CD14-positive monocyte (primary cell): ENCODE measurements around the gene BCO2. TPM values are rescaled to one million over a fixed set of nuclear protein-coding genes. Genes with fewer than 3 reads are reported as not detected.

ENCODE experiments used
- DNase-seq, 3 donors: peaks; one replicate each; pipeline ENCODE4 v3.0.0-alpha.2; 2011 to 2022
- H2AFZ ChIP-seq: 2 replicates; pipeline ENCODE4 v1.6.0; 2012; ENCODE audit warnings: mild to moderate bottlenecking, low read depth, low read length, inconsistent platforms; ENCODE audit not compliant: insufficient read depth, poor library complexity, severe bottlenecking
- H3K27ac ChIP-seq, 2 donors: 1 replicate in 1 of 2; 2 replicates in 1 of 2; pipeline ENCODE4 v1.5.1; 2012 to 2013; ENCODE audit warnings: low read length in 2 of 2, control low read depth in 1 of 2, inconsistent platforms in 1 of 2, low read depth in 1 of 2, mild to moderate bottlenecking in 1 of 2
- H3K27me3 ChIP-seq, 2 donors: one replicate each; pipeline versions ENCODE4 v1.6.0 to v1.6.1; 2011 to 2013; ENCODE audit warnings: low read length in 2 of 2; ENCODE audit not compliant: control insufficient read depth in 2 of 2, insufficient read depth in 2 of 2
- H3K36me3 ChIP-seq, 2 donors: replicated peaks in 1 of 2; 1 replicate in 1 of 2; 2 replicates in 1 of 2; pipeline versions ENCODE4 v1.5.1 to v1.6.1; 2012 to 2013; ENCODE audit warnings: low read length in 2 of 2, control low read depth in 1 of 2, inconsistent platforms in 1 of 2, mild to moderate bottlenecking in 1 of 2; ENCODE audit not compliant: insufficient read depth in 2 of 2, control insufficient read depth in 1 of 2
- H3K4me1 ChIP-seq, 2 donors: 1 replicate in 1 of 2; 2 replicates in 1 of 2; pipeline versions ENCODE4 v1.5.1 to v1.6.1; 2012 to 2013; ENCODE audit warnings: low read length in 2 of 2, control low read depth in 1 of 2, inconsistent platforms in 1 of 2, mild to moderate bottlenecking in 1 of 2, moderate library complexity in 1 of 2; ENCODE audit not compliant: insufficient read depth in 2 of 2, control insufficient read depth in 1 of 2
- H3K4me2 ChIP-seq: replicated peaks from 2 replicates; pipeline ENCODE3; 2012; ENCODE audit warnings: low read length, moderate library complexity, mild to moderate bottlenecking; ENCODE audit not compliant: poor library complexity, severe bottlenecking; ENCODE audit errors: extremely low read depth
- H3K4me3 ChIP-seq, 3 experiments: fragments of 200-600 bp in 1 of 3; sonication (generic) in 1 of 3; replicated peaks in 1 of 3; 1 replicate in 2 of 3; 2 replicates in 1 of 3; pipeline ENCODE4 v1.5.1; 2011 to 2013; ENCODE audit warnings: low read length in 3 of 3, mild to moderate bottlenecking in 3 of 3, control low read depth in 2 of 3, low read depth in 2 of 3, inconsistent platforms in 1 of 3, moderate library complexity in 1 of 3
- H3K79me2 ChIP-seq: 2 replicates; pipeline ENCODE4 v1.6.0; 2012; ENCODE audit warnings: mild to moderate bottlenecking, control low read depth, inconsistent platforms, low read length, moderate library complexity; ENCODE audit not compliant: insufficient read depth
- H3K9ac ChIP-seq: 2 replicates; pipeline ENCODE4 v1.6.0; 2017; ENCODE audit warnings: low read length, mild to moderate bottlenecking; ENCODE audit not compliant: insufficient read depth, poor library complexity, severe bottlenecking
- H3K9me3 ChIP-seq, 2 donors: replicated peaks in 1 of 2; 1 replicate in 1 of 2; 2 replicates in 1 of 2; pipeline versions ENCODE4 v1.5.1 to v1.6.1; 2012 to 2013; ENCODE audit warnings: low read length in 2 of 2, control low read depth in 1 of 2; ENCODE audit not compliant: control insufficient read depth in 1 of 2, insufficient read depth in 1 of 2
- H4K20me1 ChIP-seq: 2 replicates; pipeline ENCODE4 v1.6.0; 2012; ENCODE audit warnings: mild to moderate bottlenecking, low read length, control low read depth, moderate library complexity; ENCODE audit not compliant: insufficient read depth
- H3K27ac Mint-ChIP-seq, 7 donors: one replicate each; pipeline ENCODE4 v1.8.0; 2020; ENCODE audit warnings: mild to moderate bottlenecking in 7 of 7, mixed read lengths in 7 of 7, moderate library complexity in 6 of 7, inconsistent platforms in 2 of 7
- H3K27me3 Mint-ChIP-seq, 3 donors: one replicate each; pipeline ENCODE4 v1.8.0; 2021 to 2022; ENCODE audit warnings: low read depth in 3 of 3, mild to moderate bottlenecking in 3 of 3, mixed read lengths in 3 of 3, moderate library complexity in 3 of 3, inconsistent platforms in 1 of 3
- H3K36me3 Mint-ChIP-seq, 2 donors: one replicate each; pipeline ENCODE4 v1.8.0; 2020; ENCODE audit warnings: mixed read lengths in 2 of 2, inconsistent platforms in 1 of 2, mild to moderate bottlenecking in 1 of 2
- H3K4me1 Mint-ChIP-seq: one replicate; pipeline ENCODE4 v1.8.0; 2020; ENCODE audit warnings: mild to moderate bottlenecking, mixed read lengths
- H3K4me3 Mint-ChIP-seq, 2 donors: one replicate each; pipeline ENCODE4 v1.8.0; 2020; ENCODE audit warnings: mild to moderate bottlenecking in 2 of 2, mixed read lengths in 2 of 2, moderate library complexity in 1 of 2
- H3K9me3 Mint-ChIP-seq, 7 donors: one replicate each; pipeline ENCODE4 v1.8.0; 2020 to 2022; ENCODE audit warnings: mixed read lengths in 7 of 7, mild to moderate bottlenecking in 6 of 7, moderate library complexity in 6 of 7, inconsistent platforms in 2 of 7
- WGBS: methylation state at CpG from one replicate; pipeline ENCODE4 v1.1.5; 2013; ENCODE audit warnings: missing lambda C conversion rate; ENCODE audit not compliant: insufficient coverage; 5-methylcytosine and 5-hydroxymethylcytosine counted together
- intact Hi-C, 2 donors: fragments of 100-400 bp; cut with micrococcal nuclease; formaldehyde crosslinking; loops; one replicate each; pipeline versions ENCODE4 v1.15.0 to v1.15.1; 2023
- polyA plus RNA-seq, 3 donors: library from polyadenylated mRNA; depleted of rRNA in 1 of 3; unstranded in 2 of 3; stranded (reverse) in 1 of 3; fragments of 300-500 nt in 2 of 3; fragments of >200 nt in 1 of 3; fragmentation: Illumina TruSeq in 2 of 3; gene quantifications; 1 replicate in 2 of 3; 2 replicates in 1 of 3; pipeline ENCODE4 v1.2.3, GENCODE V29; 2012 to 2021
- TF ChIP-seq, protein P1 (sequence below): fragments of 200-600 bp; IDR thresholded peaks from one replicate; pipeline ENCODE4 v1.8.0; 2022; ENCODE audit warnings: antibody characterized with exemption, mild to moderate bottlenecking

Gene BCO2
- polyA plus RNA-seq, 3 donors = 0.20 to 1.9 TPM; not detected in 1

DNA sequence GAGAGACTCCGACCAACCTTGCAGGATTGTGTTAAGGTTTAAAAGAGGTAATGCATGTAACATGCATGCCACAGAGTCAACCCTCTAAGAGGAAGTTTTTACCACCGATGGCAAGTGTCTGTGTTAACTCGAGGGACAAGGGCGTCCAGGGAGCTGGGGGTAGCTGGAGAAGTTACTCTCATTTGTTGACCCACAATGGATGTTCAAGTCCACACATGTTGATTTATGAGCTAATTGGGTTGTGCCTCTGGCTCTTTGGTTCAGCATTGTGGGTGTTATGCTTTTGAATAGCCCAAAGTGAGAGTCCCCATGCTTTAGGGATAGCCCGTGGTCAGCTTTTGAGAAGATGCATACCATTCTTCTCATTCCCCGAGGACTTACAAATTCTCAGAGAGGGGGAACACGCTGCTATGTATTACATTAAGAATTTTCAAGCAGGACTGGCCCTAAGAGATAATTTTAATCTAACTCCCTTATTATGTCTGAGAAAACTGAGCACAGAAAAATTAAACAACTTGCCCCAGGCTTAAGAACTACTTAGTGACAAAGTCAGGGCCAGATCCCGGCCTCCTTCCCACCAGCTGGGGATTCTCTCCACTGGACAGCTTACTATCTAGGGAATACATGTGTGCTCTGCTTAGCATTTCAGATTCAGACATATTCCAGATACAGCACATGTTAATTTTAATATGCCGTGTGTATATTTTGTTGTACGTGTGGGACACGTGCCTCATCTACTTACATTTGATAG, 90.5 kb downstream of the BCO2 start:
- Histone ChIP-seq H3K79me2 (no peaks in the 10 kb centered on the region), H3K36me3 (no peaks in the 10 kb centered on the region), H3K4me3 (no peak overlapping the region), H3K9me3 (no peaks in the 10 kb centered on the region), H4K20me1 (no peaks in the 10 kb centered on the region), H3K9ac (no peak overlapping the region), H3K4me1 (peaks cover 0 to 6% of the 10 kb centered on the region in 2 donors), H3K27me3 (no peaks in the 10 kb centered on the region), H3K27ac (no peak overlapping the region), H3K4me2 (no peak overlapping the region), H2AFZ (no peak overlapping the region)
- WGBS = 45% methylated on average over 5 of the region's 11 CpGs
- H3K27me3 Mint-ChIP-seq = no peaks in the 10 kb centered on the region
- no peaks in the 10 kb centered on the region for H3K9me3 Mint-ChIP-seq
- no peak overlapping the region for H3K4me3 Mint-ChIP-seq
- H3K27ac Mint-ChIP-seq = no peak overlapping the region
- TF ChIP-seq, protein P1, sequence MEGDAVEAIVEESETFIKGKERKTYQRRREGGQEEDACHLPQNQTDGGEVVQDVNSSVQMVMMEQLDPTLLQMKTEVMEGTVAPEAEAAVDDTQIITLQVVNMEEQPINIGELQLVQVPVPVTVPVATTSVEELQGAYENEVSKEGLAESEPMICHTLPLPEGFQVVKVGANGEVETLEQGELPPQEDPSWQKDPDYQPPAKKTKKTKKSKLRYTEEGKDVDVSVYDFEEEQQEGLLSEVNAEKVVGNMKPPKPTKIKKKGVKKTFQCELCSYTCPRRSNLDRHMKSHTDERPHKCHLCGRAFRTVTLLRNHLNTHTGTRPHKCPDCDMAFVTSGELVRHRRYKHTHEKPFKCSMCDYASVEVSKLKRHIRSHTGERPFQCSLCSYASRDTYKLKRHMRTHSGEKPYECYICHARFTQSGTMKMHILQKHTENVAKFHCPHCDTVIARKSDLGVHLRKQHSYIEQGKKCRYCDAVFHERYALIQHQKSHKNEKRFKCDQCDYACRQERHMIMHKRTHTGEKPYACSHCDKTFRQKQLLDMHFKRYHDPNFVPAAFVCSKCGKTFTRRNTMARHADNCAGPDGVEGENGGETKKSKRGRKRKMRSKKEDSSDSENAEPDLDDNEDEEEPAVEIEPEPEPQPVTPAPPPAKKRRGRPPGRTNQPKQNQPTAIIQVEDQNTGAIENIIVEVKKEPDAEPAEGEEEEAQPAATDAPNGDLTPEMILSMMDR = no peak
- no peak for DNase-seq
- no peaks in the 10 kb centered on the region for H3K4me1 Mint-ChIP-seq
- intact Hi-C loops = no loop called here
- no peaks in the 10 kb centered on the region for H3K36me3 Mint-ChIP-seq

DNA sequence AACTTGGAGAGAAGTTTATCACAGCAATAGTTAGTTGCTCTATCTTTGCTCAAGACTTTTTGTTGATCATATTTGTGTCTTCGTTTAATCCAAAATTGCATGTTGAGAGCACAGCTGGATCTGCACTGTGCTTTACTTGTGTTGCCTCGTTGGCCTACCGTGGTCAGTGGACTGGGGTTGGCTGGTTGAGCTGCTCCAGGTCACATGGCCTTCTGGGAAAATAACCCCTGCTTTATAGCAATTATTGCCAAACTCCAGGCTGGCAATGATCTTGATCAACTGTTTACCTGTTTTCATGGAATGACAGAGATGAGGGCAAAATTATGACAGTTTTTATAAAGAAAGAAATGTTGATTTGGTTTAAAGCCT, 91.1 kb downstream of the BCO2 start:
- no peak overlapping the region for H3K27ac Mint-ChIP-seq

More for the DNA sequence above, 91.1 kb downstream of the BCO2 start:
- Mint-ChIP-seq H3K36me3 (no peaks in the 10 kb centered on the region), H3K9me3 (no peaks in the 10 kb centered on the region), H3K4me3 (no peak overlapping the region), H3K4me1 (no peaks in the 10 kb centered on the region), H3K27me3 (no peaks in the 10 kb centered on the region)
- no peaks in the 10 kb centered on the region for H3K27me3 ChIP-seq
- TF ChIP-seq, protein P1 = no peak
- H3K4me2 ChIP-seq = no peak overlapping the region
- no peak overlapping the region for H3K4me3 ChIP-seq
- no peak for DNase-seq
- H3K9ac ChIP-seq = no peak overlapping the region
- H2AFZ ChIP-seq = no peak overlapping the region
- intact Hi-C loops = no loop called here
- no peaks in the 10 kb centered on the region for H3K36me3 ChIP-seq
- H3K79me2 ChIP-seq = no peaks in the 10 kb centered on the region
- 100% methylated on average over 2 of the region's 3 CpGs for WGBS
- H3K4me1 ChIP-seq = peaks cover 0 to 6% of the 10 kb centered on the region in 2 donors
- no peak overlapping the region for H3K27ac ChIP-seq
- no peaks in the 10 kb centered on the region for H3K9me3 ChIP-seq
- no peaks in the 10 kb centered on the region for H4K20me1 ChIP-seq
